A549 treated with Hydrocortisone at 1 μM for 4 hours (cell line): ENCODE data around the gene TWNK. TPM values are rescaled to one million over a fixed set of nuclear protein-coding genes. Genes with fewer than 3 reads are reported as not detected.

ENCODE experiments used
- total RNA-seq: library from RNA; stranded (reverse); fragments of 200-300 nt; extraction: Qiagen RNA extraction; gene quantifications from 5 replicates; pipeline ENCODE4 v1.2.3, GENCODE V29; 2022

The TWNK gene
- 34.1 to 46.2 TPM (median 36.9 TPM) in 5 replicates for total RNA-seq

DNA sequence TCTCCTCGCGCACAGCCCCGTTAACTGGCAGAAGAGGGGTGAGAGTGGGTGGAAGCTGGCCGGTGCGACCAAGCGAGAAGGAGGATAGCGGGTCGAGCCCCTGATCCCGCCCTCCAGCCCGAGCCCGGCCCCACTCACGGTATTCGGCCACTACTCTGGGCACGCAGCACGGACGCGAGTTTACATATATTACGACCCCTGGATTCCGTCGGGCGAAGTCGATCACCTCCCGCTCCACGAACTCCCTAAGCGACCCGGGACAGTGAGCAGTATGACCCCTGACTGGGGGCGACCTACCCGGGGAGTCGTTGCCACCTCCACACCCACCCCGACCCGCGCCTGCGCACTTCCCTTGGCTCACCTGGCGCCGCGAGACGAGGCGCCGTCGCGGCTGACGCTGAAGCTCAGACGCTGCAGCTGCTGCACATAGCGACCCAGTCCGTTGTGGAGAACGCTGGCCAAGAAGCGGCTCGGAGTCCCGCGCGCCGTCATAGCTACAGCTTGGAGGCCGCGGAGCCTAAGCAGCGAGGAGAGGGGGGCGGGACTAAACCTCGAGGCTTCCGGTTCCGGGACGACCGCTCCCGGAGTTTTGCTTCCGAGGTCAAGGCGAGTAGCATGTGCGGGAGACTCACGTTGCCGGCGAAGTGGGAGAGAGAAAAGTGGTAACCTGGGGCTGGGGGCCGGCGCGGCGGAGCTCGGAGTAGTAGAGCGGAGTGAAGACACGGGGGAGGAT lies at the start of gene TWNK, which contains the start of gene MRPL43:
TSS of gene TWNK (plus strand) at position 592 of the 733 bp plus-strand sequence. CDS start 668 bp downstream, outside the sequence.
TSS of gene MRPL43 (minus strand) at position 546 of the 733 bp plus-strand sequence. CDS start at position 492, 54 bp downstream.

DNA sequence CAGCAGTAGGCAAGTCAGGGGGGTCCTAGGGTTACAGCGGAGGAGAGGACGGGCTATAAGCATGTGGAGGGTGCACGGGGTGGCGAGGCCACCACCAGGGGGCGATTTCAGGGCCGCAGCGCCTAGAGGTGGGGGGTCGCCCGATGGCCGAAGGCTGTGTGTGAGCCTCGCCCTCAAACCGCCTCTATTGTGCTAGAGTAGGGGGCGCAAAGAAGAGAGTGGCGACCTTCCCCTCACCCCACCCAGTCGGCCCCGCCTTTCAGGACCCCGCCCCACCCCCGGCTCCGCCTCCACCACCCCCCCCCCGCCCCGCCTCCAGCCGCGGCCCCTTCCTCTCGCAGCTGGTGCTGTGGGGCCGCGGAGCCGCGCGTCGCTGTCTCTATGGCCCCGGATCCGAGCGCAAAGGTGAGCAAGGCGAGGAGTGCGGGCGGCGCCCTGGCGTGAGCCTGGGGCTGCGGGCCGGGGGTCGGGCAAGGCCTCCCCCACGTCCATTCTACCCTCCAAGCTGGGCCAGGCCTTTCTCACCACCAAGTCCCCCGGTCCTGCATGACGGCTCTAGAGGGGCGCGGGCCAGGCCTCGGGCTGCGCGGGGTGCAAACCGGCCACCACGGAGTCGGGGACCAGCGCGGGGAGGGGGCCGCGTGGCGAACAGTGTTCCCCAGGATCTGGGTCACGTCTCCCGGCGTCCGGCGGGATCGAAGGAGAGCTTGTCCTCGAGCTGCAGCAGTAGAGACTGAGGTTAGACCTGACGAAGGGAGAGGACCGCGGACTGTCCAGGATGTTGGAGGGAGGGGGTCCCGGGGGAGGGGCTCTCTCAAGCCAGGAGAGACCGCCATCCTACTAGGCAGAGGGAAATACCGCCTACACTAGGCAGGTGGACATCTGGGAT lies 17.9 kb upstream of the TWNK start, which contains the start of gene SEMA4G:
TSS of gene SEMA4G (plus strand) at position 318 of the 889 bp plus-strand sequence. CDS start 3,409 bp downstream, outside the sequence.

DNA sequence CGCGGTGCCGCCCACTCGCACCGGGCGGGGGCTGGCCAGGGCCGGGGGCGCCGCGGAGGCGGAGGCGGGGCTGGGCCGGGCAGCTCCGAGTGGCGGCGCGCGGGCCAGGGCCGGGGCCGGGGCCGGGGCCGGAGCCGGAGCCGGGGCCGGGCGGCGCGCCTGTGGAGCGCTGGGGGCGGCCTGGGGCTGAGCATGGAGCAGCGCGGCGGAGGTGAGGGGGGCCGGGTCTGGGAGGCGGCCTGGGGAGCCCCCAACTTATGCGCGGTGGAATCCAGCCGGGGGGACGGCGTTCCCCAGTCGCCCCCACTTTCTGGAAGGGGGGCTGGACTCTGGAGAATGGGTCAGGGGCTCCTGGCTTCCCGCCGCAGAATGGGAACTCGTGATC lies 12.4 kb downstream of the TWNK start, which contains the start of gene LZTS2:
TSS of gene LZTS2 (plus strand) at position 67 of the 385 bp plus-strand sequence. CDS start 2,731 bp downstream, outside the sequence.

DNA sequence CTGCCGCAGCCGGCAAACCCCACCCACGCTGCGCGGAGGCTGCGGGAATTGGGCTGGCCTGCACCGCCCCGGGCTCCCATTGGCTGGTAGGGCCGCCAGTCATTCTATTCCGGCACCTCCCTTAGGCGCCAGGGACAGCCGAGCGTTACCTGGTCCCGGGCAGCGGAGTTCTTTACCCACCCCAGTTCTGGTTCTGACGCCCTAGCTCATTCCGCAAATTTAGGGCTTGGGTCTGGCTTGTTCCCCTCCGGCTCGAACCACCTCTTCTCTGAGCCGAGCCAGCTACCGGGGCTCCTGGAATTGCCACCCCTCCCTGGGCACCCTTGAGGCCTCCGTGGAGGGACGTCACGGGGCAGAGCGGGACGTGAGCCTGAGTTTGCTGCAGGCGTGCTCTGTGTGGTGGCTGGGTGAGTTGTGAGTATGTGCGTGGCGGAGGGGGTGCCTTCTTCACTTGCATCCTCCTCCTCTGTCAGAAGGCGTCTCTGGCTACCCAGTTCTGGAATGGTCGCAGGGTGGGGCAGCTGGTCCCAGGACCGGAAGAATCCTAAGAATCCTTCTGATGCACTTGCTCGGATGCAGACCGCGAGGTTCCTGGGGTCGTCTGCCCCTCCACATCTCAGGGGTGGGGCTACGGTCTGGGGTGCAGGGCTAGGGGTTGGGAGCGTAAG lies 43.9 kb downstream of the TWNK start, which contains the start of the genes PDZD7 and SFXN3:
TSS of gene PDZD7 (minus strand) at position 2 of the 668 bp plus-strand sequence. CDS start 910 bp downstream, outside the sequence.
TSS of gene SFXN3 (plus strand) at position 107 of the 668 bp plus-strand sequence. CDS start 3,461 bp downstream, outside the sequence.

Other genes starting within 250 kb of the TWNK start
- gene PAX2, start 242.0 kb upstream of the TWNK start, total RNA-seq = 0.21 to 0.26 TPM (median 0.21 TPM) in 5 replicates
- gene SLF2, start 74.6 kb upstream of the TWNK start, total RNA-seq = 8.0 to 10.8 TPM (median 9.5 TPM) in 5 replicates
- gene SEMA4G, start 18.0 kb upstream of the TWNK start, total RNA-seq = 6.9 to 8.5 TPM (median 7.8 TPM) in 5 replicates
- 72.5 to 96.0 TPM (median 93.9 TPM) in 5 replicates for gene MRPL43, start within 50 bp of the TWNK start, total RNA-seq
- 34.2 to 41.0 TPM (median 38.1 TPM) in 5 replicates for gene LZTS2, start 12.3 kb downstream of the TWNK start, total RNA-seq
- 0.67 to 1.1 TPM (median 0.77 TPM) in 5 replicates for gene PDZD7, start 43.6 kb downstream of the TWNK start, total RNA-seq
- 40.5 to 52.6 TPM (median 46.1 TPM) in 5 replicates for gene SFXN3, start 43.7 kb downstream of the TWNK start, total RNA-seq
- 2.4 to 3.5 TPM (median 2.8 TPM) in 5 replicates for gene KAZALD1, start 74.4 kb downstream of the TWNK start, total RNA-seq
- gene TLX1, start 143.8 kb downstream of the TWNK start, total RNA-seq = not detected in 5 replicates
- not detected in 5 replicates for gene LBX1, start 241.9 kb downstream of the TWNK start, total RNA-seq